Fibroblast of skin of right quadriceps (primary cell): Measurements from ENCODE around the gene PSMB11.

ENCODE experiments used
- DNase-seq: peaks from one replicate; pipeline ENCODE4 v3.0.0-alpha.2; 2013

PSMB11 gene

DNA sequence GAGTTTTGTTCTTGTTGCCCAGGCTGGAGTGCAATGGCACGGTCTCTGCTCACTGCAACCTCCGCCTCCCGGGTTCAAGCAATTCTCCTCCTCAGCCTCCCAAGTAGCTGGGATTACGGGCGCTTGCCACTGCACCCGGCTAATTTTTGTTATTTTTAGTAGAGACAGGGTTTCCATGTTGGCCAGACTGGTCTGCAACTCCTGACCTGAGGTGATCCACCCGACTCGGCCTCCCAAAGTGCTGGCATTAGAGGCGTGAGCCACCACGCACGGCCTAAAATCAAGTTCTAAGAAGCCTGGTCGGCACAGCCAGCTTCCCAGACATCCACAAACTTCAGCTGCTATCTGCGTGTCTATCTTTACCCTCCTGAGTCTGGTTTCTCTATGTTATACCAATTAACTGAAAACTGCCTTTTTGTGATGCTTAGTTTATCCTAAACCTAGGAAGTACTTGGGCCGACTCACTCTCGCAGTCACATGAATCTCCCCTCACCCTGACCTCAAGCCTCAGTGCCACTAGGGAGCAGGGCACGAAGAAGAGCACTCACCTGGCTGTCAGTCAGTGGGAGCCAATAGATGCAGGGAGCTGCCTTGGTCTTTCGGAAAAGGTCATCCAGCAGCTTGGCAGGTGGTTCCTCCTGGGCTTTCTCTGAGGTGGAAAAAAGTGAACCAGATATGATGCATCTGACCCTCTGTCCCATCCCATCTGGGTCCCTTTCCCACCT lies 18.7 kb downstream of the PSMB11 start:
- no peak for DNase-seq

DNA sequence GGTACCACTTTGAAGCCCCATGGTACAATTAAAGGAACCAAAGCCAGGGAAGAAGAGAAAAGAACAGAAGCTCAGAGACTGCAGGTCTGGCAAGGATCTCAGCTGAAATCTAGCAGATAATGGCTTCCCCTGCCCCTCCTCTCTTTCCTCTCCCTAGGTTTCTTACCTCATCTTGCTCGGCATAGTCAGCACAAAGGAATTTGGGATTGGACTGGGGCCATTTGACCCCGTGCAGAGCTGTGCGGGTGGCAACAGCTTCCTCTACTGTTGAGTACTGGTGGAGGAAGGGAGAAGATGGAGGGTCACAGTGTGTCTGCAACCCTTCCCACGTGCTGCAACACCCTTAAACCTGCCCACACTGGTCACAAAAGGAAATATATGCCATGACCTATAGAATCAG lies 20.0 kb downstream of the PSMB11 start:
- peak; percentile 96 for DNase-seq

- no peak for DNase-seq
Measured at GRCh38 chr14:23063601-23064000, 21.6 kb downstream of the PSMB11 start.

DNA sequence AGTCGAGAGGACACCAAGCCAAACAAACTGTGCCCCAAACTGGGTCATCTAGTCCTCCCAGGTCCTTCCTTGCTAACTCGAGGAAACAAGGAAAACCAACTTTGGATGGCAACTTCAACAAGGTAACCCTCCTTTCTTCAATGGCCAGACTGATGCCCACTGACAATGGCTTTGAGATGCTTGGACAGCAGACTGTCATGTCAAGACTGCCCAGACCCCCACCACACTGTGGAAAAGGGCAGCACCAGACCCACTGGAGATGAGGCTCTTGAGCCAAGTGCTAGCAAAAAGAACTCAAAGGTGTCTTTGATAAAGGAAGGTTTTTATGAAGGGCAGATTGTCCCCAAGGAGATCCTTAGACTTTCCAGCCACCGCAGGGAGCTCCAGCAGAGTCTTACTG lies 24.4 kb downstream of the PSMB11 start:
- DNase-seq, result no peak

DNA sequence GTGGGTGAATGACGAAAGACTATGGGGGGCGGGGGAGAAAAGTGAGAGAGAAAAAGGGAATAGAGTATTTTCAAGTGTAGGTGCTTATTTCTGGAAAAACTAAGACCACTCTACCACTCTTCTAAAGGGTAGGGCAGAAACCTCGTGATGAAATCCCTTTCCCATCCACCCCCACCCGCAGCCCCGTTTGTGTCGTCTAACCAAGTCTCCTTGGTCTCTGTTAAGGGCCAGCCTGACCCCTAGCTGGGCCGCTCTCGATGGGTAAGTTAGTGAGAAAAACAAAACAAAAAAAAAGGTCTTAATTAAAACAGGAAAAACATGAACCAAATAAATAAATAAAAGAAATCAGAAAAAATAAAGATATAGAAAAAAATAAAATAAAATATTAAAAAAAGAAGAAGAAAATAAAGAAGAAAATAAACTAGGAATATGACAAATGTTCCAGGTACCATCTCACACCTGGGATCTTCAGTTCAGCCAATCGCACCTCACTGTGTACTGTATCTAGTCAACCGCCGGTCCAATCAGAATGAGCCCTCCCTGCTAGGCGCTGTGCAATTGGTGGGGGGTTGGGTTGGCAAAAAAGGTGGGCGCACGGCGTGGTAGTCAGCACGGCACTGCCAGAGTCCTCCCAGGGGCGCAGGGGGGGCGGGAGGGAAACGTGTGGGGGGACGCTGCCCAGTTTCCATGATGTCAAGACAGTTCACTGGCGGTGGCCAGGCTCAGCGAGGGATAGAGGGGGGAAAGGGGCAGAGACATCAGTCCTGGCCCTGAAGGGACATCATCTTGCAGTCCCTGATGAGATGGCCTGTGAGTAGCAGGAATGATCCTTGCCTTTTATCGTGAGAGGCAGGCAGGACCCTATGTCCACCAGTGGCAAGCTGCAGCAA lies 25.1 kb downstream of the PSMB11 start:
- no peak for DNase-seq

DNA sequence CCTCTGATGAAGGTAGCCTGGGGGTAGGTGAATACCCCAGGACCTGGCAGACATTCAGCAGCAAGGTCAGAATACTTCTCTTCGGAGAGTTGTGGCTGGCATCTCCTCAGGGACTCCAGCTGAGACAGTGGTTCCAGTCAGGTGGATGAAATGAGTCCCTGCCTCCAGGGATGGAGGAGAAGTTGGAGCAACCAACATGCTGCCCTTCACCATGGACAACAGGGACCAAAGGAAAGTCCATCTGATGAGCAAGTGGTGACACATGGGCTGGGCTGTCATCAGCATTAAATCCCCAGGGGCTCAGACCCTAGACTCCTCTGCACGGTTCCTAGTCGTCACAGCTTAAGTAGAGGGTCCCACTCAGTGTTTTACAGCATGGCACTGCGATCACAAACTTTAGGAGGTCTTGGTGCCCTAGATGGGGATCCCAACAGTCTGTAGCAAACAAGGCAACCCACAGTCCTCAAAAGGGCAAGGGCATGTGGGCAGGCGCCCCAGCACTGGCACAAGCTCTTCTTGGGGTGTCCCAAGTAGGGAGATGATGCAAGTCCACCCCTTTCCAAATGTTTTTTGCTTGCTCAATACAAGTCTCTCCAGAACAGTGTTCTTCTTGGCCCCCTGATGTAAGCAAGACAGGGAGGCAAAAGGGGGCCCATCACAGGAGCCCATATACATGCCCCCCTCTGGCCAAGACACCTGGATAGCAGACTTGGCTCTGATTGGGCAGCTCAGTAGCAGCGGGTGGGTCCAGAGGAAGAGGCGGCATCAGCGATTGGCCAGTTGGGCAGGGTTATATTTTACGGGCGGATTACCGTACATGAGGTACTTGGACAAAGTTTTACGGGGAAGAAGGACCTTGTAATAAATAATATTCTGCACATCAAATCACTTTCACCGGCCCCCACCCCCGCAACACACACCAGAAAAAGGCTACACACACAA lies 26.1 kb downstream of the PSMB11 start:
- DNase-seq, result no peak

DNA sequence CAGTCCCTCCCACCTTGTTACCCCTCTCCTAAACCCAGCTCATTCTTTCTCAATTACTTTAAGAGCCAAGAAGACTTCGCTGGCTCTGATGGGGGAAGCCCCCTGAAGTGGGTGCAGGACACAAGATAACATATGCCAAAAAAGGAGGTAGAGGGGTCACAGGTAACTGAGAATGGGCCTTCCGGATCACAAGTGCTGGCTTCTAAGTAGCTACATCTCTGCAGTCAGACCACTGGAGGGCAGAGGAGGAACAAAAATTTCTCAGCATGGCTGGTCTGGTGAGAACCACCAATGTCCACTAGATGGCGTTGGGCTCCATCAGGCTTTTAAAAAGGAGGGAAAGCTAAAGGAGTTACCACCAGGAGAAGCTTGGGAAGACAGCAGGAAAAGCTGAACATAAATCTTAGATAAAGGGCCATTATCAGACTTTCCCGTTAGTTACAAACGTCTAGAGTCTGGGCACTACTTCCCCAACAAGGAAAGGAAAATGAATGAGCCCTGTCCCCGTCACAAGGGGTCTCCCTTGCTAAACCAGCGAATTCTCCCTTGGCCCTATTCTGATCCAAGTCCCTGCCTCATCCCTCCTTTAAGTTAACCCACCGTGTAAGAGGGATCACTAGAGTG lies 26.9 kb downstream of the PSMB11 start:
- DNase-seq, result peak; percentile 91

- DNase-seq, result no peak
Measured at GRCh38 chr14:23069413-23069806, 27.4 kb downstream of the PSMB11 start.

GRCh38 chr14:23070262-23071129 lies 28.5 kb downstream of the PSMB11 start:
- DNase-seq, result no peak

DNA sequence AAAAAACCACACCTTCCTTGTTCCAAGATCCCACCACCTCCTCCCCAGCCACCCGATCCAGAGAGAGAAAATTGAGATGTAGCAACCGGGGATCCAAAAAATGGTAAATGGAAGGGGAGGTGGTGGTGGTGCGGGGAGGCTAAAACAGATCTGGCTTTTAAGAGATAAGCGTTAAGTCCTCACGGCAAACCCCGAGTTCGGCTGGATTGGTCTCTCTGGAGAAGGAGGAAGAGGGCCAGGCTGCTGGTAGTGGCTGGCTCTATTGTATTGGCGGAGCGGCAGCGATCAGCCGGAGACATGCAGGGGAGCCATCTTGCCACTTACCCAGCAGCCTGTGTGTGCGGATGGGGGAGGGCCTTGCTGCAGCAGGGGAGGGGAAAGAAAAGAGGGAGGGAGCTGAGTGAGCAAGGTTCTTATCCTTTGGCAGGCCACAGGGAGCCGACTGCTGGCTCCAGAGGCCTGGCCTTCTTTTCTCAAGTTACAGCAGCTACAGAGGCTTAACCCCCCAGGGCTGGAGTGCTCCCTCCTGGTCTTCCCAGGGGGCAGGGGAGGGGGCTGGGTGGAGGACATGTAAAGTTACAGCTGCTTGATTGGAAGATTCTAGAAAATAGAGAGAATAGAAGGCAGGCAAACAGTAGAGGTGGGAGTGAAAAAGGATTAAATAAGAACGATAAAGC lies 29.4 kb downstream of the PSMB11 start:
- peak; percentile 91 for DNase-seq

- DNase-seq, result no peak
Measured at GRCh38 chr14:23071921-23072539, 30.0 kb downstream of the PSMB11 start.

GRCh38 chr14:23074906-23075305 lies 32.9 kb downstream of the PSMB11 start:
- DNase-seq, result no peak

- no peak for DNase-seq
Measured at GRCh38 chr14:23076785-23077408, 34.9 kb downstream of the PSMB11 start.

DNA sequence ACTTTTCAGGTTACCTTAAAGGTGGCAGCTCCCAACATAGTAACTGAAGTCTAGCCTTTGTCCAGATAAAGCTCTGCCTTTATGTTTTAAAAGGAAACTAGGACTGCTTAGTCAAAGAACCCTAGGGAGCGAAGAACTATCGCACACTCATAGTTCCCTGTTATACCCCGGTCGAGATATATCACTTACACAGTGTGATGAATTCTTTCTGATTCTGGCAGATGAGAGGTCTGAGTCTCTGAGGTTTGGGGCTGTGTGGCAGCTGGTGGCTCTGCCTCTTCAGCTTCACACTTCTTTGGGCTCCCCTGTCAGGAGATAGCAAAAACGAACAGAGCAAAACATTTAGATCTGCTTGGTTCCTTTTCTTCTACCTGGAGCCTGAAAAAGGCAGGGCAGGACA lies 36.0 kb downstream of the PSMB11 start:
- DNase-seq, result no peak

GRCh38 chr14:23078692-23079116 lies 36.7 kb downstream of the PSMB11 start:
- peak; percentile 82 for DNase-seq

- DNase-seq, result peak; percentile 37
Measured at GRCh38 chr14:23079716-23080115, 37.7 kb downstream of the PSMB11 start.

DNA sequence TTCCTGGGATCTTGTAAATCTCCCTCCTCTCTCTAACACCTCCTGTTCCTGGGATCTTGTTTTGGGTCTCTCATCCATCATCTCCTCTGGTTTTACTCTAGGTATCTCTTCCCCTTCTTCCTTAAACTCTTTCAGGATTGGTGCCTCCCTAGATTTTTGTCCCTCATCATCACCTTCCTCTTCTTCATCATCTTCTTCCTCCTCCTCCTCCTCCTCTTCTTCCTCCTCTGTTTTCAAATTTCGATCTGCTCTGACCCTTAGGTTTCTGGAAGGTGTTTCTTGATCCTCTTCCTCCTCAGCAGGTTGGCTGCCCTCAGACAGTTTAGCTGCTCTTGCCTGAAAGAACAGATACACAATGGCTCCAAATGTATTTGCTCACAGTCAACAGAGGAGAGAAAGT lies 38.5 kb downstream of the PSMB11 start:
- DNase-seq, result no peak

GRCh38 chr14:23085458-23085857 lies 43.4 kb downstream of the PSMB11 start:
- no peak for DNase-seq

GRCh38 chr14:23086565-23086964 lies 44.6 kb downstream of the PSMB11 start:
- DNase-seq, result no peak
